ENCODE results near the gene NUP155.
A peak's percentile ranks its signal among the peaks of the same experiment; 100 is the strongest.
"Not testable (repeated sequence)": the region's sequence is repeated elsewhere in the genome, so short reads cannot be mapped to it uniquely, and the experiment has no call there.

NUP155 gene

DNA sequence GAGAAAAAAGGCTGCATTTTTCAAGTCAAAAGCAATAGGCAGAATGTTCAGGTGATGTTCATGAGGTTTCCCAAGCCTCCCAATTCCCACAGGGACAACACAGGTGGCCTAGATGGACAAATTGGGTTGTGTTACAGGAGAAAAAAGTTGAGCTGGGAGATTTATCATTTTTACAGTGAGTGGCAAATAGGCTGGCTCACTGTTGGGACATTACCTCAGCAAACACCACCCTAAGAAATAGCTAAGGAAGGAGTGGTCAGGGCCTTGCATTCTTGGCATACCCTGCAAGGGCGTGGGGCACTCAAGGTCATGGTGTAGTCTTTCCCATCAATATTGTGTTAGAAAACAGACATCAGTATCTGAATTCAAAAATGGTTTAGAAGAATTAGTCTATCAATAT lies 98.4 kb downstream of the NUP155 start:
- no peak for DNase-seq

DNA sequence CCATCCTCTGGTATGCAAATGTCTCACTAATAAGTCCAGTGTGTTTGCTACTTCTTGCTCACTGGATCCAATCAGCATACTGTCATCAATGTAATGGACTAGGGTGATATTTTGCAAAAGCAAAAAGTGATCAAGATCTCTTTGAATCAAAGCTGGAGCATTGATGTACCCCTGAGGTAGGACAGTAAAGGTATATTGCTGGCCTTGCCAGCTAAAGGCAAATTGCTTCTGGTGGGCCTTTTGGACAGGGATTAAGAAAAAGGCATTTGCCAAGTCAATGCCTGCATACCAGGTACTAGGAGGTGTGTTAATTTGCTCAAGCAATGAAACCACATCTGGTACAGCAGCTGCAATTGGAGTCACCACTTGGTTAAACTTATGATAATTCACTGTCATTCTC lies 102.8 kb downstream of the NUP155 start:
- not testable (repeated sequence) for DNase-seq

DNA sequence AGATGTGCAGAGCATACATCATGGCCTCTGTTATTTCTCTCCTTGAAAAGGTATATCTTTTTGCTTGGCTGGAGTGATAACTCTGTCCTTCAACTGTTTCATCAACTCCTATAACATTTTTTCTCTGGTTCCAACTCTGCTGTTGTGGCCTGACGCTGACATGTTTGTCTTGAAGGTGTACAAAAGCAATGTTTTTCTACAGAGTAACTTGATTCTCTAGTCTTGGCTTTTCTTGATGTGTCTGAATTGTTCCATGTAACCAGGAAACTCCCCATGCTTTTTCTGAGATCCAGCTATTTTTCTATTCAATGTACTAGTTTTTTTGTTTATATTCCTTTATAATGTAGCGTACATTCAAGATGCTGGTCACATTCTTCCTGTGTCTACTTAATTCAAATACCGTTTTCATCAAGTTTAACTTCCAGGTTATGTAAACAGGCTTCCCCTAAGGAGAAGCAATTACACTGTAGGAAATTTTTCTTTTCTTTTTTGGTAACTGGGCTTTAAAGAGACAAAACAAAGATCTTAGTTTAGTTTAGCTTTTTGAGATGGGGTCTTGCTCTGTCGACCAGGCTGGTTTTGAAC lies 115.0 kb downstream of the NUP155 start:
- no peak for DNase-seq

DNA sequence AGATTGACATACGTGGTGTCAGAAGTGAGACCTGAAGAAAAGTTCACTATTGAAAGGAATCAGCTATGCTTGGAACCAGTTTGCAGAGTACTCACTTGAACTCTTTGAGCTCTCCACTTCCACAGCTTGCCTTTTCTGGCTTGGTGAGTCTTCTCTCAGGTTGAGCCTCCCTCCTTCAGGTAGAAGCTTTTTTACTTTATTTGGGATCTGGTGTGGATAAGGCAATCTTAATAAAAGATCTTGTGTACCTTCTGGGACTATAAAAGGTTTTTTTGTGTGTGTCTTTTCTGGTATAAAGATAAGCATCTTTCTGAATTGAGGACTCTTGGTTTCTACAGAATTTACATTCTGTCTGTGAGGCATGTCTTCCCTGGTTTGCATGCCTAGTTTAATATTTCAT lies 116.3 kb downstream of the NUP155 start:
- no peak for DNase-seq

DNA sequence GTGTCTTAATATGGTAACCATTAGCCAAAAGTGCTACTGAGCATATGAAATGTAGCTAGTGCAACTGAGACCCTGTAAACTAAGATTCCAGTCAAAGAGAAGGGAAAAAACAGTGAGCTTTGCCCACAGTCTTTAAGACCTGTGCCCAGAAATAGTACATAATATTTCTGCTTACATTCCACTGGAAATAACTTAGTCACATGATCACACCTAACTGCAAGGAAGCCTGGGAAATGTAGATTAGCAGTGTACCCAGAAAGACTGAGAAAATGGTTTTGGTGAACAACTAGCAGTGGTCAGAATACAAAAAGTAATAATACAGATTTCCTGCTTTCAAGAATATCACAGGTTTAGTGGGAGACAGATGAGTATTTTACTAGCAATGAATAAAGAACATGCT lies 119.2 kb downstream of the NUP155 start:
- no peak for DNase-seq

DNA sequence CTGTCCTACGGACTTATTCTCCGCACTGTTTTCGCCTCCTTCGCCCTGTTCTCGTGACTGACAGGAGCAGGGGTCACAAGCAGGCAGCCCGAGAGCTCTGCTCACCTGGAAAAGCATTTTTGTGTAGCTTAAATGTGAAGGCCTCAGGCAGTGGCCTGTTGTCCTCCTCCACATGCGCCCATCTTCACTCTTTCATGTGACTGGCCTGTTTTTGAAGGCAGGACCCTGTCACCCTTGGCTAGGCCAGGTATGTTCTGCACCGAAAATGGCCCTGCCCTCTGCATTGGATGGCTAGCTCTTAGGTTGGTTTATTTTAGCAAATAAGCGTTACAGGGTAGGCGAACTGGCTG lies 121.1 kb downstream of the NUP155 start:
- no peak for DNase-seq

DNA sequence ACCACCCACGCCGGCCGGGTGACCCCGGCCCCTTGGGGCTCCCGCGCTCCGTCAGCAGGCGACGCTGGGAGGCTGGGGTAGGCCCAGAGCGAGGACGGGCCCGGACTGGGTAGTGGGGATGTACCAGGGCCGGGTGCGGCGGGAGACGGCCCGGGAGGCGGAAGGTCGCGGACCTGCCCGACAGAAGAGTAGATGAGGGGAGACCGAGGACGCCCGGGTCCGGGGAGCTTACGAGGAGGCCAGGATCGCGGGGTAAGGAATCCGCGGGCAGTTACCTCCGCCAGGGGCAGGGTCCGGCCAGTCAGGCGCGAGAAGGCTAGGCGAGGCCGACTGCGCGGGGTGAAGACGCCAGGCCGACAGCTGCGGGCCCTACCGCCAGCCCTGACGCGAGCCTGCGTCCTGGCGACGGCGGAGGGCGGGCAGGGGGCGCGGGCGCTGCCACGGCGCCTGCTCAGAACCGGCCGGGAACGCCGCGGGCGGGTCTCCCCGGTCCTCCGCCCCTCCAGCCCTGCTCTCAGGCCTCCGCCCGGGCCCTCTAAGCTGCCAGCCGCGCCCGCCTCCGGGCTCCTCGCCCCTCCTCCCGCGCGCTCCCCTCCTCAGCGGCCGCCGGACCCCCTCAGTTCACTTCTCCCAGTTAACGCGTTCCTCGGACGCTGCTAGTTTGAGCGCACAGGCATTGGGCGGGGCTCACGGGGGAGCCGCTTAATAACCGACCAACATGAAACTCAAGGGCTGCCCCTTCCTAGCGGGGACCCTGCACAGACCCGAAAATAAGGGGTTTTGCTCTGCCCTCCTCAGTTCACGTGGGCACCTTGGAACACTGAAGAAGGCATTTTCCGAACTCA lies 121.7 kb downstream of the NUP155 start, which contains the start of gene CPLANE1:
TSS of gene CPLANE1 (minus strand) at position 407 of the 845 bp plus-strand sequence. CDS start 1,678 bp downstream, outside the sequence.
- DNase-seq, result peak; percentile 81

DNA sequence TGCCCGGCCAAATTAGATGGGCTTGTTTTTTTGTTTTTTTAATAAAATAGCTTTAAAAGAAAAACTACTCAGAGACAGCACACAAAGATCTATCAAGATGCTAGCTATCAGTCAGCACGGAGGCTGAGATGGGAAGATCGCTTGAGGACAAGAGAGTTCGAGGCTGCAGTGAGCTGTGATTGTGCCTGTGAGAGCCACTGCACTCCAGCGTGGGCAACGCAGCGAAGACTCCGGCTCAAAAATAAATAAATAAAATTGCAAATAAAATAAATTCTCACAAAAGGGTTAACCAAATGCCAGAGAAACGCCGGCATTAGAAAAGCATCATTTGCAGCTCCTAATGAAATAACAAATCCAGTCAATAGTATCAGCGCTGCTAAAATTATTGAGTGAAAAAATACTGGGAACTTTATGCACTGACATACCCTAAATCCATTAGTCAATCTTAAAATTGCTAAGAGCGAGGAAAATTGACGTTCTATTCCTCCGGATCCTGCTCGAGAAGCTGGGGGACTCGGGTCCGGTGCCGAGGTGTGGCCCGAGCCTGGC lies 122.4 kb downstream of the NUP155 start:
- no peak for DNase-seq

DNA sequence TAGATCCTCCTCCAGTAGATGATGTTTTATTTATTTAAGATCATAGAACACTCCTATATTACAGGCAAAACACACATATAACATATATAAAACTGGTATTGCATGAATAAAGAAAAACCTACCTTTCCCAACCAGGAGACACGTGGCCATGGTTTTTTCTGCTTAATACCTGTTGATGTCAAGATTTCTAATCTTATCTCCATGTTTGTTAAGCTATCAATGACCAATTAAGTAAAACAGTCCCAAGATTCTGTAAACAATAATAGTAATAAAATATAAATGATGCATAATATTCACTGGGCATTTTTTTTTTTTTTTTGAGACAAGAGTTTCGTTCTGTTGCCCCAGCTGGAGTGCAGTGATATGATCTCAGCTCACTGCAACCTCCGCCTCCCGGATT lies 123.4 kb downstream of the NUP155 start:
- no peak for DNase-seq

DNA sequence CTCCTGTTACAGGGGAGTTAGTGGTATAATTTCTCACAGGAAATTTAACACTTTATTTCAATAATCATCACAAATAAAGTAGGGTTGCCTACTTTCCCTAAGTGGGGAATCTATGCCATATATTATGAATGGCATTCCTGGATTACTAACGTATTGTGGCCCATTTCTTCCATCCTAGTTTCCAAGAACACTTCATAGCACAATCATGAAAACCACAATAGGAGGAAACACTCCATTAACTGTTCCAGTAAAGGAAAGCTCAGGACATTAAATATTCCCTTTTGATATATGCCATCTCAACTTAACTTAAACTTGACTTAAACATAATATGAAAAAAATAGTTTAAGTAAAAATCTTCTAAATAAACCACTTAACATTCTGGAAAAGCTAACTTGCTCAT lies 123.9 kb downstream of the NUP155 start:
- no peak for DNase-seq

All from GDM1 (cell line).